ENCODE data around the gene NEB.
"Not testable (repeated sequence)": the region's sequence is repeated elsewhere in the genome, so short reads cannot be mapped to it uniquely, and the experiment has no call there.

NEB gene

GRCh38 chr2:151646512-151646911, 87.8 kb downstream of the NEB start:
- not testable (repeated sequence) for DNase-seq (ENCODE audit: low read depth)

GRCh38 chr2:151644580-151644979, 89.7 kb downstream of the NEB start:
- no peak for DNase-seq (ENCODE audit: low read depth)

- DNase-seq (ENCODE audit: low read depth): not testable (repeated sequence)
Observed at GRCh38 chr2:151641895-151642294, 92.4 kb downstream of the NEB start.

- DNase-seq (ENCODE audit: low read depth): no peak
Observed at GRCh38 chr2:151640087-151640486, 94.2 kb downstream of the NEB start.

GRCh38 chr2:151638990-151639389, 95.3 kb downstream of the NEB start:
- no peak for DNase-seq (ENCODE audit: low read depth)

GRCh38 chr2:151638191-151638933, 95.9 kb downstream of the NEB start:
- no peak for DNase-seq (ENCODE audit: low read depth)

- DNase-seq (ENCODE audit: low read depth): no peak
Observed at GRCh38 chr2:151637271-151637781, 97.0 kb downstream of the NEB start.

- DNase-seq (ENCODE audit: low read depth): no peak
Observed at GRCh38 chr2:151634736-151635467, 99.4 kb downstream of the NEB start.

- DNase-seq (ENCODE audit: low read depth): peak; percentile 12
Observed at GRCh38 chr2:151632993-151633565, 101.2 kb downstream of the NEB start.

- DNase-seq (ENCODE audit: low read depth): no peak
Observed at GRCh38 chr2:151630372-151630771, 103.9 kb downstream of the NEB start.

- no peak for DNase-seq (ENCODE audit: low read depth)
Observed at GRCh38 chr2:151627353-151627752, 106.9 kb downstream of the NEB start.

GRCh38 chr2:151624271-151624670, 110.0 kb downstream of the NEB start:
- DNase-seq (ENCODE audit: low read depth): no peak

- no peak for DNase-seq (ENCODE audit: low read depth)
Observed at GRCh38 chr2:151623631-151624030, 110.6 kb downstream of the NEB start.

GRCh38 chr2:151620761-151621160, 113.5 kb downstream of the NEB start:
- DNase-seq (ENCODE audit: low read depth): no peak

- no peak for DNase-seq (ENCODE audit: low read depth)
Observed at GRCh38 chr2:151619337-151619989, 114.8 kb downstream of the NEB start.

- no peak for DNase-seq (ENCODE audit: low read depth)
Observed at GRCh38 chr2:151616760-151617339, 117.4 kb downstream of the NEB start.

- DNase-seq (ENCODE audit: low read depth): no peak
Observed at GRCh38 chr2:151614606-151615306, 119.5 kb downstream of the NEB start.

- DNase-seq (ENCODE audit: low read depth): no peak
Observed at GRCh38 chr2:151614159-151614558, 120.1 kb downstream of the NEB start.

GRCh38 chr2:151611351-151611750, 122.9 kb downstream of the NEB start:
- no peak for DNase-seq (ENCODE audit: low read depth)

- DNase-seq (ENCODE audit: low read depth): no peak
Observed at GRCh38 chr2:151610310-151610709, 124.0 kb downstream of the NEB start.

- DNase-seq (ENCODE audit: low read depth): no peak
Observed at GRCh38 chr2:151609705-151610104, 124.6 kb downstream of the NEB start.

Measured in EH (cell line).